ENCODE measurements around the gene THOC5.
"Not testable (repeated sequence)": the region's sequence is repeated elsewhere in the genome, so short reads cannot be mapped to it uniquely, and the experiment has no call there.

DNA sequence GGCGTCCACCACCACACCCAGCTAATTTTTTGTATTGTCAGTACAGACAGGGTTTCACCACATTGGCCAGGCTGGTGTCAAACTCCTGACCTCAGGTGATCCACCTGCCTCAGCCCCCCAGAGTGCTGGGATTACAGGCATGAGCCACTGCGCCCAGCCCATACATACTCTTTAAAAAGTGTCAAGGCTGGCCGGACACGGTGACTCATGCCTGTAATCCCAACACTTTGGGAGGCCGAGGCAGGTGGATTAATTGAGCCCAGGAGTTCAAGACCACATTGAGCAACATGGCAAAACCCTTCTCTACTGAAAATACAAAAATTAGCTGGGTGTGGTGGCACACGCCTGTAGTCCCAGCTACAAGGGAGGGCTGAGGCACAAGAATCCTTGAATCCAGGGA is 40.9 kb upstream of the THOC5 start:
- TF ChIP-seq, protein P1, sequence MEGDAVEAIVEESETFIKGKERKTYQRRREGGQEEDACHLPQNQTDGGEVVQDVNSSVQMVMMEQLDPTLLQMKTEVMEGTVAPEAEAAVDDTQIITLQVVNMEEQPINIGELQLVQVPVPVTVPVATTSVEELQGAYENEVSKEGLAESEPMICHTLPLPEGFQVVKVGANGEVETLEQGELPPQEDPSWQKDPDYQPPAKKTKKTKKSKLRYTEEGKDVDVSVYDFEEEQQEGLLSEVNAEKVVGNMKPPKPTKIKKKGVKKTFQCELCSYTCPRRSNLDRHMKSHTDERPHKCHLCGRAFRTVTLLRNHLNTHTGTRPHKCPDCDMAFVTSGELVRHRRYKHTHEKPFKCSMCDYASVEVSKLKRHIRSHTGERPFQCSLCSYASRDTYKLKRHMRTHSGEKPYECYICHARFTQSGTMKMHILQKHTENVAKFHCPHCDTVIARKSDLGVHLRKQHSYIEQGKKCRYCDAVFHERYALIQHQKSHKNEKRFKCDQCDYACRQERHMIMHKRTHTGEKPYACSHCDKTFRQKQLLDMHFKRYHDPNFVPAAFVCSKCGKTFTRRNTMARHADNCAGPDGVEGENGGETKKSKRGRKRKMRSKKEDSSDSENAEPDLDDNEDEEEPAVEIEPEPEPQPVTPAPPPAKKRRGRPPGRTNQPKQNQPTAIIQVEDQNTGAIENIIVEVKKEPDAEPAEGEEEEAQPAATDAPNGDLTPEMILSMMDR (IDR thresholded peaks at IDR 0.05; ENCODE audit: insufficient read depth, low read length), result not testable (repeated sequence)
- TF ChIP-seq REST (IDR thresholded peaks at IDR 0.05; ENCODE audit: insufficient replicate concordance, low read depth); POLR2AphosphoS5 (IDR thresholded peaks at IDR 0.05; ENCODE audit: low read depth): not testable (repeated sequence)
